Measurements from ENCODE around the gene CEP112. TPM values are rescaled to one million over a fixed set of nuclear protein-coding genes. Genes with fewer than 3 reads are reported as not detected.

CEP112 gene
- total and polyA plus RNA-seq, 2 of the 13 experiments (the other 11 are each of a cell fraction or from before 2014, with no cell fraction given) = 1.2 to 3.4 TPM

- TF ChIP-seq ZNF225 (CRISPR knock-in tag; IDR thresholded peaks at IDR 0.05) = no peak
- TF ChIP-seq NCOA1 (CRISPR knock-in tag; IDR thresholded peaks at IDR 0.05) = no peak
- no peak for TF ChIP-seq ZNF281 (CRISPR knock-in tag; IDR thresholded peaks at IDR 0.05; ENCODE audit: borderline replicate concordance)
- no peak for TF ChIP-seq ZNF354B (CRISPR knock-in tag; IDR thresholded peaks at IDR 0.05)
- TF ChIP-seq GFI1 (CRISPR knock-in tag; IDR thresholded peaks at IDR 0.05; ENCODE audit: borderline replicate concordance) = 0 out of 2 replicates have a peak, but pooled peaks have one; percentile 28
- no peak for TF ChIP-seq HNF4G (IDR thresholded peaks at IDR 0.05; ENCODE audit: borderline replicate concordance, low read depth, low read length)
- no peak for TF ChIP-seq HNF4G (CRISPR knock-in tag; IDR thresholded peaks at IDR 0.05; ENCODE audit: borderline replicate concordance, low read depth)
- no peak for TF ChIP-seq NFIB (CRISPR knock-in tag; IDR thresholded peaks at IDR 0.05; ENCODE audit: borderline replicate concordance)
- 0 out of 2 replicates have a peak, but pooled peaks have one; percentile 22 for TF ChIP-seq BCL6 (CRISPR knock-in tag; IDR thresholded peaks at IDR 0.05)
- TF ChIP-seq PAF1 (CRISPR knock-in tag; IDR thresholded peaks at IDR 0.05) = peak; percentile 33; the same call in 1 of the 2 replicates
- TF ChIP-seq ZNF883 (CRISPR knock-in tag; IDR thresholded peaks at IDR 0.05; ENCODE audit: not compliant biosample characterization) = no peak
- TF ChIP-seq TSC22D2 (CRISPR knock-in tag; IDR thresholded peaks at IDR 0.05; ENCODE audit: borderline replicate concordance) = 0 out of 2 replicates have a peak, but pooled peaks have one; percentile 31
- 0 out of 2 replicates have a peak, but pooled peaks have one; percentile 47 for TF ChIP-seq POLR2G (IDR thresholded peaks at IDR 0.05; ENCODE audit: low read depth, low read length)
- TF ChIP-seq ZSCAN29 (CRISPR knock-in tag; conservative IDR thresholded peaks at IDR 0.05) = no peak
- TF ChIP-seq CSRNP2 (CRISPR knock-in tag; conservative IDR thresholded peaks at IDR 0.05; ENCODE audit: low read depth) = 0 out of 2 replicates have a peak, but pooled peaks have one; percentile 31
- TF ChIP-seq SRF (IDR thresholded peaks at IDR 0.05; ENCODE audit: low read depth, low read length) = no peak
- no peak for TF ChIP-seq MXD4 (CRISPR knock-in tag; IDR thresholded peaks at IDR 0.05)
- no peak for TF ChIP-seq KDM4B (CRISPR knock-in tag; IDR thresholded peaks at IDR 0.05)
- peak; percentile 33 to 60; a peak in 2 of 4 replicates for TF ChIP-seq POLR2A (IDR thresholded peaks at IDR 0.05; ENCODE audit: insufficient read depth in 1 of 2, low read depth in 2 of 2, low read length in 2 of 2)
- TF ChIP-seq ZNF558 (CRISPR knock-in tag; IDR thresholded peaks at IDR 0.05; ENCODE audit: borderline replicate concordance) = no peak
- no peak for TF ChIP-seq FOXA1 (IDR thresholded peaks at IDR 0.05)
- no peak for TF ChIP-seq FOXA1 (CRISPR knock-in tag; IDR thresholded peaks at IDR 0.05)
- peak; percentile 91 for TF ChIP-seq AGO2 (optimal IDR thresholded peaks at IDR 0.05; ENCODE audit: low read depth, low read length)
- TF ChIP-seq ZBTB3 (CRISPR knock-in tag; IDR thresholded peaks at IDR 0.05; ENCODE audit: borderline replicate concordance, low read depth) = no peak
- no peak for TF ChIP-seq ZNF740 (CRISPR knock-in tag; IDR thresholded peaks at IDR 0.05)
- no peak for TF ChIP-seq XBP1 (CRISPR knock-in tag; IDR thresholded peaks at IDR 0.05)
- TF ChIP-seq CREB1 (IDR thresholded peaks at IDR 0.05) = no peak
- TF ChIP-seq CREB1 (CRISPR knock-in tag; IDR thresholded peaks at IDR 0.05) = no peak
Observed at GRCh38 chr17:66211047-66211810, 19.3 kb upstream of the CEP112 start (continued).

Data from HepG2 (cell line).